Lower lobe of right lung (tissue), 2 donors: ENCODE data around the gene CHAF1A. TPM values are rescaled to one million over a fixed set of nuclear protein-coding genes. Genes with fewer than 3 reads are reported as not detected.

Experiments used
- ATAC-seq, 2 donors: fragments of 200-7000 bp; cut with Tn5 transposase; one replicate each; pipeline ENCODE4 v1.9.1; 2020 to 2022; ENCODE audit warnings: mild to moderate bottlenecking in 2 of 2, moderate library complexity in 2 of 2
- DNase-seq: peaks from one replicate; pipeline ENCODE4 v3.0.0-alpha.2; 2020
- H3K27ac ChIP-seq: fragments of 200-600 bp; one replicate; pipeline ENCODE4 v1.8.0; 2022
- H3K27me3 ChIP-seq: fragments of 200-600 bp; one replicate; pipeline ENCODE4 v1.8.0; 2022; ENCODE audit warnings: low read depth
- H3K36me3 ChIP-seq: fragments of 200-600 bp; one replicate; pipeline ENCODE4 v1.8.0; 2022; ENCODE audit warnings: mild to moderate bottlenecking
- H3K4me1 ChIP-seq: fragments of 200-600 bp; one replicate; pipeline ENCODE4 v1.8.0; 2022
- H3K4me3 ChIP-seq: fragments of 200-600 bp; one replicate; pipeline ENCODE4 v1.8.0; 2022; ENCODE audit warnings: mild to moderate bottlenecking
- H3K9me3 ChIP-seq: fragments of 200-600 bp; one replicate; pipeline ENCODE4 v1.8.0; 2022
- intact Hi-C: fragments of 100-400 bp; cut with DNase I; formaldehyde crosslinking; loops from one replicate; pipeline ENCODE4 v1.11.0; 2022
- total RNA-seq: library from RNA; stranded (reverse); fragmentation: NEBNext Ultra II Directional; extraction: Animal tissue kit (Norgen Biotek cat#: 25700); gene quantifications from one replicate; pipeline ENCODE4 v1.2.1, GENCODE V29; 2021
- TF ChIP-seq, protein P1 (sequence below): fragments of 200-600 bp; IDR thresholded peaks from one replicate; pipeline ENCODE4 v1.8.0; 2022; ENCODE audit warnings: antibody characterized with exemption, mild to moderate bottlenecking
- donor health status: DM: no; HTN: yes; CAD: no; lungs with severe emphysema.

The CHAF1A gene
- total RNA-seq, 1 donor from 2014 or later, result 7.2 TPM

DNA sequence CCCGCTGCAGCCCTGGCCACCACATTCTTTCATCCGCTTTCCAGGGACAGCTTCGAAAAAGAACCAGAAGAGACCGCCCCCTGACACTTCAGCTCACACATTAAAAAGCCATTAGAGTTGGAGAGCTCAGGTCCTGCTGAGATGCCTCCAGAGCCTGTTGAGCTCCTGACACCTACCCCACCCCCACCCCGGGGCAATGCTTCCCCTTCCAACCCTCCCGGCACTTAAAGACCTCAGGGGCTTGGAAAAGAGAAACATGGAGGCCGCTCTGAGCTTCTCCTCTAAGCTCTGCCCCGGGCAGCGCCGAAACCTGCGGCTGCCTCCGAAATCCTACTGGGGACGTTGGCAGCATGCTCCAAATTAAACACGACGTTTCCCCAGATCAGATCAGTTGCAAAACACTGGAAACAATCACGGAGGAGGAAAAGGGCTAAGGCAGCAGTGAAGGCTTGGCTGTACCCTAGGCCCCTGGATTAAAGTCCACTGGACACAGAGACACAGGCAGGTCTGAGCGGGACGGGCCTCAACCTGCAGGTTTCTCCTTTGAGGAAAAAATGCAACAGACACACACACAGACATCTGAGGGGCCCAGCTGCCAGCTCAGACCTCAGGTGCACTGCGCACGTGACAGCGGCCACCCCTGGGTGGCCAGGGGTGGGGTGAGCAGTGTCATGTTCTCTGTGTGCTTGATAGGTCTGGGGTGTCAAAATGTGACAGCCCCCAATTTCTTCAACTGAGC is 11.7 kb upstream of the CHAF1A start:
- Histone ChIP-seq H3K27me3 (no peaks in the 10 kb centered on the region), H3K9me3 (no peaks in the 10 kb centered on the region), H3K4me3 (peak overlapping the region; percentile 9), H3K27ac (peak overlapping the region; percentile 84), H3K4me1 (peaks cover 63% of the 10 kb centered on the region), H3K36me3 (peaks cover 30% of the 10 kb centered on the region)
- peak; percentile 4 to 11 for ATAC-seq
- intact Hi-C loops, result no loop called here
- DNase-seq, result no peak
- TF ChIP-seq, protein P1, sequence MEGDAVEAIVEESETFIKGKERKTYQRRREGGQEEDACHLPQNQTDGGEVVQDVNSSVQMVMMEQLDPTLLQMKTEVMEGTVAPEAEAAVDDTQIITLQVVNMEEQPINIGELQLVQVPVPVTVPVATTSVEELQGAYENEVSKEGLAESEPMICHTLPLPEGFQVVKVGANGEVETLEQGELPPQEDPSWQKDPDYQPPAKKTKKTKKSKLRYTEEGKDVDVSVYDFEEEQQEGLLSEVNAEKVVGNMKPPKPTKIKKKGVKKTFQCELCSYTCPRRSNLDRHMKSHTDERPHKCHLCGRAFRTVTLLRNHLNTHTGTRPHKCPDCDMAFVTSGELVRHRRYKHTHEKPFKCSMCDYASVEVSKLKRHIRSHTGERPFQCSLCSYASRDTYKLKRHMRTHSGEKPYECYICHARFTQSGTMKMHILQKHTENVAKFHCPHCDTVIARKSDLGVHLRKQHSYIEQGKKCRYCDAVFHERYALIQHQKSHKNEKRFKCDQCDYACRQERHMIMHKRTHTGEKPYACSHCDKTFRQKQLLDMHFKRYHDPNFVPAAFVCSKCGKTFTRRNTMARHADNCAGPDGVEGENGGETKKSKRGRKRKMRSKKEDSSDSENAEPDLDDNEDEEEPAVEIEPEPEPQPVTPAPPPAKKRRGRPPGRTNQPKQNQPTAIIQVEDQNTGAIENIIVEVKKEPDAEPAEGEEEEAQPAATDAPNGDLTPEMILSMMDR, result no peak

DNA sequence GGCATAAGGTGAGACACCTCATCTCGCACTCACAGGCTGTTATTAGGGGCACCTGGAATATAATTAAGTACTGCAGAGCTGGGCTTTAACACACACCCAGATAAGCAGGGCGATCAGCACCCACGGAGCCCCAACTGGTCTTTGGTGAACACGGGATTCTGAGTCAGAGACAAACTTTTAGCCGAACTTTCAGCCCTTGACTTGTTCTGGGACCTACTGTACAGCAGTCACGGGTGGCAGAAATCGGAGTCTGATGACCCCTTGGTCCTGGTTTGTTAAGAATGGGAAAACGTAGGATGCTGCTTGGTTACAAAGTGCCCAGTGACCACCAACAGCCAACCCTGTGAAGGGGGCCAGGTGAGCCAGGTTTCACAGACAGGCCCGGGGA is 11.1 kb upstream of the CHAF1A start:
- intact Hi-C loops, result no loop called here
- peak overlapping the region; percentile 84 for H3K27ac ChIP-seq
- TF ChIP-seq, protein P1, result no peak
- peak overlapping the region; percentile 9 for H3K4me3 ChIP-seq
- peaks cover 36% of the 10 kb centered on the region for H3K36me3 ChIP-seq
- peaks cover 63% of the 10 kb centered on the region for H3K4me1 ChIP-seq
- ATAC-seq (no peak), DNase-seq (no peak)
- H3K27me3 ChIP-seq, result no peaks in the 10 kb centered on the region
- H3K9me3 ChIP-seq, result no peaks in the 10 kb centered on the region

DNA sequence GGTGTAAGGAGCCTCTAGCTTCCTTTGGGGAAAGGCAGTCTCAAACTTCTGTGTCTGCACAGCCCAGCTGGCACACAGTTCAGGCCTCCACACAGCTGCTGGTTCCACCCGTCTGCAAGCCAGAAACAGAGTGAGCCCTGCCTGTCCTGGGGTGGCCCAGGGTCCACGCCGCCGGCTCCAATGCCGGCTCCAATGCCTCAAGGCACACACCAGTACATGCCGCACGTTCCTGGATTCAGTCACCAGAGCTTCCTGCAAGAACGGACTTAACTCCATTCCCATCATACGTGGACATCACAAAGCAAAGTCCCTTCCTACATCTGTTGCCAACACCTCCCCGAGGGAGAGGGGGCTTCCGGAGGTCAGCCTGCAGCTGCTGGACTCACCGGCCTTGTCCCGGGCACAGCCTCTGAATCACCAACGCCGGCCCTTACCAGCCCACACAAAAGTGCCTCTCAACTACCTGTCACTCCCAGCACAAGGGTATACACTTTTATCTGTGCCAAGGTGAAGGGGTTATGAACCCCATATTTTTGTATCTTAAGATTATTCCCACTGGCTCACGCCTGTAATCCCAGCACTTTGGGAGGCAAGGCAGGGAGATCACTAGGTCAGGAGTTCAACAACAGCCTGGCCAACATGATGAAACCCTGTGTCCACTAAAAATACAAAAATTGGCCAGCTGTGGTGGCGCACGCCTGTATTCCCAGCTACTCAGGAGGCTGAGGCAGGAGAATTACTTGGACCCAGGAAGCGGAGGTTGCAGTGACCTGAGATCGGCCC is 10.5 kb upstream of the CHAF1A start:
- DNase-seq (no peak), ATAC-seq (peak; percentile 5 to 27)
- H3K4me1 ChIP-seq, result peaks cover 69% of the 10 kb centered on the region

DNA sequence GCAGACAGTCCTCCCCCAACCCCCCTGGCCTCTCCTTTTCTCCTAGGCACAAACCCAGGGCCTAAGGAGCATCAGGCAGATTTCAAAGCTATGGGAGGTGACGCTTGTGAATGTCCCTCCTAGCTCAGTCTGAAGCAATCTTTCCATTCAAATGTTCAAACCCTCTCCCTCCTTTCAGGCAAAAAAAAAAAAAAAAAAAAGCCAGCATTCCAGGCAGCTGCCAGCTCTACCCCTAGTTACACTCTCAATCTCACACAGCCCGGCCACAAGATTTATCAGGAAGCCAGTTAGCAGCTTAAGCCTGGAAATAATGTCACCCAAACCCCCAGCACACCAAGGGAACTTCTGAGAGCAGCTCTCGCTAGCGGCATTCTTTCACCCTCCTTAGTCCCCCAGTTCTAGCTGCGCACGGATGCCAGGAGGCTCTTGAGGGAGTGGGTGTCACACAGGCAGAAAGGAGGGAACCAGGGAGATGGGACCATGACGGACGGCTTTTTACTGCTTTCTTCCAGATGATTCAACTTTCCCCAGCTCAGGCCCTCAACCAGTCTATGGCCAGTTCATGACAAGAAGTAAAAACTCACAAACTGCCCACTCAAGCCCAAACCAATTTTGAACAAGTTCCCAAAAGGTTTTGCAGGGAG is 8.4 kb upstream of the CHAF1A start:
- Histone ChIP-seq H3K4me1 (peaks cover 78% of the 10 kb centered on the region), H3K9me3 (no peaks in the 10 kb centered on the region), H3K4me3 (no peak overlapping the region), H3K27ac (no peak overlapping the region), H3K36me3 (peaks cover 36% of the 10 kb centered on the region), H3K27me3 (no peaks in the 10 kb centered on the region)
- no peak for ATAC-seq
- TF ChIP-seq, protein P1, result no peak
- no peak for DNase-seq
- intact Hi-C loops, result no loop called here

More for the DNA sequence above, 10.5 kb upstream of the CHAF1A start:
- intact Hi-C loops, result no loop called here
- Histone ChIP-seq H3K4me3 (no peak overlapping the region), H3K9me3 (no peaks in the 10 kb centered on the region), H3K36me3 (peaks cover 37% of the 10 kb centered on the region), H3K27ac (peak overlapping the region; percentile 84), H3K27me3 (no peaks in the 10 kb centered on the region)
- TF ChIP-seq, protein P1, result no peak

DNA sequence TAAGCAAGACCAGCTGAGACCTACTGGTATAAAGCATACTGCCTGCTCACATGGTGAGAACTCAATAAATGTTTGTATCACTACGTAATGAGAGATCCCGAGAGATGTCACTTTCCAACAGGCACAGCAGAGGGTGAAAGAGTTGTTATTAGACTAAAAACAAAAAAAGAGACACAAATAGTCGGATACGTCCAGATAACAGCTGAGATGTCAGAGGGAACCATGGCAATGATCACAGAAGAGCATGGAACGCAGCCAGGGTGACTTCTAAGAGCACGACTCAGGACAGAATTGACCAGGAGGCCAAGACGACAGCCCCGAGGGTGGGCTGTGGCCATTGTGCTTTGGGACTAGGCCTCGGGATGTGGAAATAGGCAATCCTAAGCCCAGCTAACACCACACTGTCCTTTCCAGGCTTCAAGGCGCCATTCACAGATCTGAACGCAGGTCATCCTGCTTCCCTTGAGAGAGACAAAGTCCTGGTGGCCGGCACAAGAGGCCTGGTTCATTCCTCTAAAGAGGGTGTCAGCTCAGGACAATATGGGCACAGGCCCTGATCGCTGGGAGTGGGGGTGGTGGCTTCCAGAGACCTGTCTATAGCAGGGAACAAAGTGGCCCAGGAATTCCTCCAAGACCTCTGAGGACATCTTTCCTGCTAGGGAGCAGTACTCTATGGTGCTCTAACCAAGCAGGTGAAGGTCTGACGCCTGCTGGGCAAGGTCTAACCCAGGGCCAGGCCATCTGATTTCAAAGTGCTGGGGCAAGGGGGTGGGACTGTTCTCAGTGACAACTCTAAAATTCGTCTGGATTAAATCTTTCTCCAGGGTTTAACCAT is 5.3 kb upstream of the CHAF1A start:
- H3K4me1 ChIP-seq, result peaks cover 62% of the 10 kb centered on the region

More for the DNA sequence above, 5.3 kb upstream of the CHAF1A start:
- no peak for ATAC-seq
- intact Hi-C loops, result no loop called here
- no peak for DNase-seq
- H3K27ac ChIP-seq, result no peak overlapping the region
- TF ChIP-seq, protein P1, result no peak
- H3K27me3 ChIP-seq, result no peaks in the 10 kb centered on the region
- no peaks in the 10 kb centered on the region for H3K9me3 ChIP-seq
- peaks cover 35% of the 10 kb centered on the region for H3K36me3 ChIP-seq
- no peak overlapping the region for H3K4me3 ChIP-seq
